ENCODE measurements around the gene AK4. TPM values are rescaled to one million over a fixed set of nuclear protein-coding genes. Genes with fewer than 3 reads are reported as not detected.
A peak's percentile ranks its signal among the peaks of the same experiment; 100 is the strongest.
"Not testable (repeated sequence)": the region's sequence is repeated elsewhere in the genome, so short reads cannot be mapped to it uniquely, and the experiment has no call there.

The AK4 gene
- total and polyA plus RNA-seq, 4 experiments from 2014 or later, result 1.3 to 1.9 TPM; not detected in 2

- intact Hi-C loops (cut with micrococcal nuclease), result no loop called here
- peaks cover 0 to 8% (median 4%) of the 10 kb centered on the region in 8 donors for H3K9me3 Mint-ChIP-seq
- no peak overlapping the region for H3K4me3 ChIP-seq (ENCODE audit: low read length in 2 of 2)
- H3K4me3 Mint-ChIP-seq, result no peak overlapping the region
- H3K4me1 ChIP-seq (ENCODE audit: insufficient read depth, low read length), result no peaks in the 10 kb centered on the region
- H3K9me3 ChIP-seq (ENCODE audit: control insufficient read depth in 1 of 2, low read length in 2 of 2), result no peaks in the 10 kb centered on the region
- CTCF ChIA-PET (ENCODE audit: partially characterized antibody), result no interaction called here
- no peaks in the 10 kb centered on the region for H3K4me1 Mint-ChIP-seq
- H3K27ac ChIP-seq (ENCODE audit: low read depth, low read length), result no peak overlapping the region
- peak overlapping the region in 1 of 7 donors; percentile 20 for H3K27ac Mint-ChIP-seq
- H3K27me3 Mint-ChIP-seq, result peaks cover 8 to 9% of the 10 kb centered on the region in 2 donors
- no peaks in the 10 kb centered on the region for H3K36me3 Mint-ChIP-seq
- POLR2A ChIA-PET (ENCODE audit: partially characterized antibody), result no interaction called here
- no peak for DNase-seq
- no peaks in the 10 kb centered on the region for H3K36me3 ChIP-seq (ENCODE audit: insufficient read depth, low read length)
- H3K27me3 ChIP-seq (ENCODE audit: insufficient read depth, low read length), result no peaks in the 10 kb centered on the region
These were observed 34.7 kb upstream of the AK4 start for GRCh38 chr1:65113298-65113697.

GRCh38 chr1:65114322-65114721 lies 33.7 kb upstream of the AK4 start:
- Histone ChIP-seq H3K4me1 (ENCODE audit: insufficient read depth, low read length) (no peaks in the 10 kb centered on the region), H3K9me3 (ENCODE audit: control insufficient read depth in 1 of 2, low read length in 2 of 2) (no peaks in the 10 kb centered on the region), H3K4me3 (ENCODE audit: low read length in 2 of 2) (no peak overlapping the region), H3K36me3 (ENCODE audit: insufficient read depth, low read length) (no peaks in the 10 kb centered on the region), H3K27me3 (ENCODE audit: insufficient read depth, low read length) (no peaks in the 10 kb centered on the region), H3K27ac (ENCODE audit: low read depth, low read length) (no peak overlapping the region)
- Mint-ChIP-seq H3K36me3 (no peaks in the 10 kb centered on the region), H3K4me1 (no peaks in the 10 kb centered on the region), H3K27ac (no peak overlapping the region), H3K9me3 (peaks cover 0 to 8% (median 4%) of the 10 kb centered on the region in 8 donors), H3K27me3 (peaks cover 7 to 9% of the 10 kb centered on the region in 2 donors), H3K4me3 (no peak overlapping the region)
- intact Hi-C loops (cut with micrococcal nuclease), result no loop called here
- ChIA-PET POLR2A (ENCODE audit: partially characterized antibody) (no interaction called here), CTCF (ENCODE audit: partially characterized antibody) (interaction anchor here (0.9 kb wide), 1 partner anchor 10 kb away, joined by 3 read pairs; no protein-coding TSS in a partner anchor)
- no peak for DNase-seq

GRCh38 chr1:65119951-65120350 lies 28.1 kb upstream of the AK4 start:
- Mint-ChIP-seq H3K4me1 (no peaks in the 10 kb centered on the region), H3K27ac (no peak overlapping the region), H3K36me3 (no peaks in the 10 kb centered on the region), H3K4me3 (no peak overlapping the region), H3K27me3 (peaks cover 6 to 8% of the 10 kb centered on the region in 2 donors), H3K9me3 (peaks cover 0 to 8% (median 0%) of the 10 kb centered on the region in 8 donors)
- Histone ChIP-seq H3K9me3 (ENCODE audit: control insufficient read depth in 1 of 2, low read length in 2 of 2) (no peaks in the 10 kb centered on the region), H3K27me3 (ENCODE audit: insufficient read depth, low read length) (no peaks in the 10 kb centered on the region), H3K4me1 (ENCODE audit: insufficient read depth, low read length) (no peaks in the 10 kb centered on the region), H3K36me3 (ENCODE audit: insufficient read depth, low read length) (no peaks in the 10 kb centered on the region), H3K27ac (ENCODE audit: low read depth, low read length) (no peak overlapping the region), H3K4me3 (ENCODE audit: low read length in 2 of 2) (no peak overlapping the region)
- no peak for DNase-seq
- intact Hi-C loops (cut with micrococcal nuclease), result no loop called here
- CTCF ChIA-PET (ENCODE audit: partially characterized antibody), result no interaction called here
- POLR2A ChIA-PET (ENCODE audit: partially characterized antibody), result no interaction called here

GRCh38 chr1:65129104-65129503 lies 18.9 kb upstream of the AK4 start:
- H3K4me3 ChIP-seq (ENCODE audit: low read length in 2 of 2); H3K27me3 ChIP-seq (ENCODE audit: insufficient read depth, low read length); H3K36me3 ChIP-seq (ENCODE audit: insufficient read depth, low read length); POLR2A ChIA-PET (ENCODE audit: partially characterized antibody); H3K4me1 ChIP-seq (ENCODE audit: insufficient read depth, low read length); H3K9me3 ChIP-seq (ENCODE audit: control insufficient read depth in 1 of 2, low read length in 2 of 2); H3K4me1 Mint-ChIP-seq; H3K4me3 Mint-ChIP-seq; CTCF ChIA-PET (ENCODE audit: partially characterized antibody); H3K27ac ChIP-seq (ENCODE audit: low read depth, low read length); H3K27ac Mint-ChIP-seq; intact Hi-C loops (cut with micrococcal nuclease); H3K9me3 Mint-ChIP-seq; DNase-seq; H3K36me3 Mint-ChIP-seq: not testable (repeated sequence)
- peaks cover 10 to 17% of the 10 kb centered on the region in 2 donors for H3K27me3 Mint-ChIP-seq

GRCh38 chr1:65138524-65138923 lies 9.5 kb upstream of the AK4 start:
- no peaks in the 10 kb centered on the region for H3K9me3 ChIP-seq (ENCODE audit: control insufficient read depth in 1 of 2, low read length in 2 of 2)
- no peak overlapping the region for H3K27ac ChIP-seq (ENCODE audit: low read depth, low read length)
- no peak for DNase-seq
- Mint-ChIP-seq H3K27ac (no peak overlapping the region), H3K36me3 (no peaks in the 10 kb centered on the region), H3K27me3 (peaks cover 7 to 12% of the 10 kb centered on the region in 2 donors), H3K4me3 (no peak overlapping the region), H3K9me3 (no peaks in the 10 kb centered on the region), H3K4me1 (no peaks in the 10 kb centered on the region)
- intact Hi-C loops (cut with micrococcal nuclease), result no loop called here
- H3K4me1 ChIP-seq (ENCODE audit: insufficient read depth, low read length), result no peaks in the 10 kb centered on the region
- ChIA-PET POLR2A (ENCODE audit: partially characterized antibody) (no interaction called here), CTCF (ENCODE audit: partially characterized antibody) (no interaction called here)
- no peaks in the 10 kb centered on the region for H3K27me3 ChIP-seq (ENCODE audit: insufficient read depth, low read length)
- no peaks in the 10 kb centered on the region for H3K36me3 ChIP-seq (ENCODE audit: insufficient read depth, low read length)
- H3K4me3 ChIP-seq (ENCODE audit: low read length in 2 of 2), result no peak overlapping the region

- DNase-seq; H3K4me3 ChIP-seq (ENCODE audit: low read length in 2 of 2); H3K9me3 ChIP-seq (ENCODE audit: control insufficient read depth in 1 of 2, low read length in 2 of 2); H3K36me3 ChIP-seq (ENCODE audit: insufficient read depth, low read length); H3K4me1 ChIP-seq (ENCODE audit: insufficient read depth, low read length); H3K27ac ChIP-seq (ENCODE audit: low read depth, low read length); H3K9me3 Mint-ChIP-seq; H3K4me3 Mint-ChIP-seq; H3K27ac Mint-ChIP-seq; CTCF ChIA-PET (ENCODE audit: partially characterized antibody); POLR2A ChIA-PET (ENCODE audit: partially characterized antibody); intact Hi-C loops (cut with micrococcal nuclease); H3K27me3 ChIP-seq (ENCODE audit: insufficient read depth, low read length); H3K36me3 Mint-ChIP-seq; H3K4me1 Mint-ChIP-seq: not testable (repeated sequence)
- H3K27me3 Mint-ChIP-seq, result peaks cover 9 to 16% of the 10 kb centered on the region in 2 donors
These were observed 8.2 kb upstream of the AK4 start for GRCh38 chr1:65139793-65140192.

GRCh38 chr1:65141394-65141793 lies 6.6 kb upstream of the AK4 start:
- Histone ChIP-seq H3K27me3 (ENCODE audit: insufficient read depth, low read length) (no peaks in the 10 kb centered on the region), H3K4me1 (ENCODE audit: insufficient read depth, low read length) (no peaks in the 10 kb centered on the region), H3K27ac (ENCODE audit: low read depth, low read length) (no peak overlapping the region), H3K4me3 (ENCODE audit: low read length in 2 of 2) (no peak overlapping the region), H3K36me3 (ENCODE audit: insufficient read depth, low read length) (no peaks in the 10 kb centered on the region), H3K9me3 (ENCODE audit: control insufficient read depth in 1 of 2, low read length in 2 of 2) (no peaks in the 10 kb centered on the region)
- Mint-ChIP-seq H3K27me3 (peaks cover 20 to 27% of the 10 kb centered on the region in 2 donors), H3K36me3 (no peaks in the 10 kb centered on the region), H3K27ac (no peak overlapping the region), H3K4me3 (no peak overlapping the region), H3K4me1 (peaks cover 0 to under 1% (median under 1%) of the 10 kb centered on the region in 4 donors), H3K9me3 (no peaks in the 10 kb centered on the region)
- ChIA-PET CTCF (ENCODE audit: partially characterized antibody) (no interaction called here), POLR2A (ENCODE audit: partially characterized antibody) (no interaction called here)
- intact Hi-C loops (cut with micrococcal nuclease), result no loop called here
- DNase-seq, result no peak

GRCh38 chr1:65141918-65142317 lies 6.1 kb upstream of the AK4 start:
- Mint-ChIP-seq H3K4me3 (no peak overlapping the region), H3K27me3 (peaks cover 24 to 32% of the 10 kb centered on the region in 2 donors), H3K4me1 (peaks cover 0 to 5% (median 3%) of the 10 kb centered on the region in 4 donors), H3K27ac (no peak overlapping the region), H3K9me3 (no peaks in the 10 kb centered on the region), H3K36me3 (no peaks in the 10 kb centered on the region)
- CTCF ChIA-PET (ENCODE audit: partially characterized antibody), result no interaction called here
- Histone ChIP-seq H3K9me3 (ENCODE audit: control insufficient read depth in 1 of 2, low read length in 2 of 2) (no peaks in the 10 kb centered on the region), H3K27ac (ENCODE audit: low read depth, low read length) (no peak overlapping the region), H3K36me3 (ENCODE audit: insufficient read depth, low read length) (no peaks in the 10 kb centered on the region), H3K4me1 (ENCODE audit: insufficient read depth, low read length) (peaks cover 2% of the 10 kb centered on the region), H3K27me3 (ENCODE audit: insufficient read depth, low read length) (peaks cover 4% of the 10 kb centered on the region), H3K4me3 (ENCODE audit: low read length in 2 of 2) (no peak overlapping the region)
- DNase-seq, result no peak
- intact Hi-C loops (cut with micrococcal nuclease), result no loop called here
- POLR2A ChIA-PET (ENCODE audit: partially characterized antibody), result no interaction called here

All from CD4-positive, alpha-beta memory T cell (primary cell).